Spleen (tissue), 11 donors: ENCODE data around the gene ZNF516. TPM values are rescaled to one million over a fixed set of nuclear protein-coding genes. Genes with fewer than 3 reads are reported as not detected.

Experiments
- DNase-seq: peaks from one replicate; pipeline ENCODE4 v3.0.0-alpha.2; 2020
- H3K27ac ChIP-seq, 8 donors: fragments of 200-600 bp; sonication (generic) in 7 of 8; 1 replicate in 4 of 8; 2 replicates in 4 of 8; pipeline versions ENCODE4 v1.5.0 to v1.8.0; 2016 to 2021; ENCODE audit warnings: inconsistent platforms in 4 of 8, mild to moderate bottlenecking in 4 of 8, moderate library complexity in 1 of 8
- H3K27me3 ChIP-seq, 7 donors: fragments of 200-600 bp; sonication (generic) in 6 of 7; replicated peaks in 1 of 7; 1 replicate in 4 of 7; 2 replicates in 3 of 7; pipeline versions ENCODE4 v1.5.0 to v1.8.0; 2016 to 2021; ENCODE audit warnings: inconsistent platforms in 3 of 7, mild to moderate bottlenecking in 1 of 7
- H3K36me3 ChIP-seq, 6 donors: fragments of 200-600 bp; sonication (generic) in 5 of 6; 1 replicate in 4 of 6; 2 replicates in 2 of 6; pipeline versions ENCODE4 v1.5.0 to v1.8.0; 2016 to 2021; ENCODE audit warnings: inconsistent platforms in 2 of 6
- H3K4me1 ChIP-seq, 6 donors: fragments of 200-600 bp; sonication (generic) in 5 of 6; 1 replicate in 3 of 6; 2 replicates in 3 of 6; pipeline versions ENCODE4 v1.5.0 to v1.8.0; 2016 to 2021; ENCODE audit warnings: inconsistent platforms in 3 of 6
- H3K4me3 ChIP-seq, 8 donors: fragments of 200-600 bp; sonication (generic) in 7 of 8; 1 replicate in 4 of 8; 2 replicates in 4 of 8; pipeline versions ENCODE4 v1.5.0 to v1.8.0; 2016 to 2021; ENCODE audit warnings: inconsistent platforms in 4 of 8, mild to moderate bottlenecking in 4 of 8, moderate library complexity in 2 of 8
- H3K9me3 ChIP-seq, 8 donors: fragments of 200-600 bp; sonication (generic) in 7 of 8; 1 replicate in 4 of 8; 2 replicates in 4 of 8; pipeline versions ENCODE4 v1.5.0 to v1.8.0; 2016 to 2021; ENCODE audit warnings: inconsistent platforms in 4 of 8
- POLR2A ChIP-seq, 3 donors: fragments of 450-650 bp; IDR thresholded peaks; one replicate each; pipeline ENCODE4 v1.5.1; 2017; ENCODE audit warnings: antibody characterized with exemption in 3 of 3, mild to moderate bottlenecking in 1 of 3
- POLR2AphosphoS5 ChIP-seq, 3 donors: sonication (generic); formaldehyde crosslinking; IDR thresholded peaks; one replicate each; pipeline ENCODE4 v1.5.1; 2017; ENCODE audit warnings: antibody characterized with exemption in 3 of 3
- WGBS, 5 donors: extraction: QIAGEN DNeasy Blood & Tissue Kit in 3 of 5; methylation state at CpG; one replicate each; pipeline versions ENCODE4 v1.1.5 to v1.1.7; 2013 to 2018; 5-methylcytosine and 5-hydroxymethylcytosine counted together
- intact Hi-C: fragments of 100-400 bp; cut with DNase I; formaldehyde crosslinking; loops from one replicate; pipeline ENCODE4 v1.15.0; 2023; ENCODE audit warnings: low total_unique reads
- polyA plus RNA-seq, 3 donors: library from polyadenylated mRNA; stranded (reverse); fragments of 200-250 nt; gene quantifications; one replicate each; pipeline ENCODE4 v1.2.1, GENCODE V29; 2013
- total RNA-seq, 7 donors: library from RNA; depleted of rRNA in 3 of 7; stranded (reverse); fragments of >200 nt in 3 of 7; fragmentation: NEBNext Ultra II Directional in 4 of 7; extraction: Animal tissue kit (Norgen Biotek cat#: 25700) in 4 of 7; gene quantifications; one replicate each; pipeline versions ENCODE4 v1.1.0 to v1.2.1, GENCODE V29; 2016 to 2021
- TF ChIP-seq, protein P1 (sequence below), 11 experiments: fragments of 200-600 bp in 7 of 11; fragments of 450-650 bp in 4 of 11; sonication (generic) in 4 of 11; IDR thresholded peaks in 8 of 11; conservative IDR thresholded peaks in 3 of 11; 1 replicate in 7 of 11; 2 replicates in 4 of 11; pipeline versions ENCODE4 v1.4.0 to v1.8.0; 2016 to 2021; ENCODE audit warnings: antibody characterized with exemption in 11 of 11, inconsistent platforms in 4 of 11, mild to moderate bottlenecking in 1 of 11
- donor health status: healthy with polysubstance abuse.
- donor health status: DM: no; HTN: no; CAD: no; lungs with moderate emphysema.
- donor health status: DM: no; HTN: no; CAD: no.
- donor health status: Bipolar disorder and iron deficiency.
- donor health status: healthy.
- donor health status: DM: no; HTN: no; CAD: no.
- donor health status: DM: yes; HTN: yes; CAD: no.

The ZNF516 gene
- total and polyA plus RNA-seq, 10 donors: 4.5 to 58.4 (median 40.0) TPM

DNA sequence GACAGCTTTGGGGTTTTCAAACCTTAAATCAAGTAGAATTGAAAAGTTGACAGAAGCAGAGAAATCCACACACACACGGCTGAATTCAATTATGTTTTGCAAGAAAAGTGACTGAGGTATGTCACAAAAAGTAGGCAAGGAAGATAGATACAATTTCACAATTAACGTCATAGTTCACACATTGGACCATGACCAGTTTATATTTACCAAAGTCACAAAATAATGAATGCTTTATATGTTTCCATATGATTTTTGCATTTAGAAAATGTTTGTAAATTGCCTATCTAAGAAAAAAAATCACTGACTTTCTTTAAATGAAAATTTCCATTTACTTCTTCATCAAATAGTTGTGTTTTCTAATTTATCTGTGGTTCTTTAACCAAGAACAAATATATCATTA is 29.4 kb upstream of the ZNF516 start:
- TF ChIP-seq POLR2AphosphoS5 (IDR thresholded peaks at IDR 0.05) (no peak), POLR2A (IDR thresholded peaks at IDR 0.05) (no peak)
- TF ChIP-seq, protein P1, sequence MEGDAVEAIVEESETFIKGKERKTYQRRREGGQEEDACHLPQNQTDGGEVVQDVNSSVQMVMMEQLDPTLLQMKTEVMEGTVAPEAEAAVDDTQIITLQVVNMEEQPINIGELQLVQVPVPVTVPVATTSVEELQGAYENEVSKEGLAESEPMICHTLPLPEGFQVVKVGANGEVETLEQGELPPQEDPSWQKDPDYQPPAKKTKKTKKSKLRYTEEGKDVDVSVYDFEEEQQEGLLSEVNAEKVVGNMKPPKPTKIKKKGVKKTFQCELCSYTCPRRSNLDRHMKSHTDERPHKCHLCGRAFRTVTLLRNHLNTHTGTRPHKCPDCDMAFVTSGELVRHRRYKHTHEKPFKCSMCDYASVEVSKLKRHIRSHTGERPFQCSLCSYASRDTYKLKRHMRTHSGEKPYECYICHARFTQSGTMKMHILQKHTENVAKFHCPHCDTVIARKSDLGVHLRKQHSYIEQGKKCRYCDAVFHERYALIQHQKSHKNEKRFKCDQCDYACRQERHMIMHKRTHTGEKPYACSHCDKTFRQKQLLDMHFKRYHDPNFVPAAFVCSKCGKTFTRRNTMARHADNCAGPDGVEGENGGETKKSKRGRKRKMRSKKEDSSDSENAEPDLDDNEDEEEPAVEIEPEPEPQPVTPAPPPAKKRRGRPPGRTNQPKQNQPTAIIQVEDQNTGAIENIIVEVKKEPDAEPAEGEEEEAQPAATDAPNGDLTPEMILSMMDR (IDR thresholded peaks at IDR 0.05 in 8 of 11, conservative IDR thresholded peaks at IDR 0.05 in 3 of 11): no peak
- no peaks in the 10 kb centered on the region for H3K36me3 ChIP-seq
- peaks cover 0 to 39% (median 7%) of the 10 kb centered on the region in 7 donors for H3K27me3 ChIP-seq
- peaks cover 0 to 23% (median 9%) of the 10 kb centered on the region in 6 donors for H3K4me1 ChIP-seq
- no peaks in the 10 kb centered on the region for H3K9me3 ChIP-seq
- H3K4me3 ChIP-seq: no peak overlapping the region
- 51 to 92% (median 76%) methylated on average over 2 of the region's 2 CpGs for WGBS, 5 donors
- intact Hi-C loops: loop anchor here (2.0 kb wide), 1 partner anchor 16 kb away; no protein-coding TSS in a partner anchor
- DNase-seq: no peak
- peak overlapping the region in 1 of 8 donors; percentile 69 for H3K27ac ChIP-seq

DNA sequence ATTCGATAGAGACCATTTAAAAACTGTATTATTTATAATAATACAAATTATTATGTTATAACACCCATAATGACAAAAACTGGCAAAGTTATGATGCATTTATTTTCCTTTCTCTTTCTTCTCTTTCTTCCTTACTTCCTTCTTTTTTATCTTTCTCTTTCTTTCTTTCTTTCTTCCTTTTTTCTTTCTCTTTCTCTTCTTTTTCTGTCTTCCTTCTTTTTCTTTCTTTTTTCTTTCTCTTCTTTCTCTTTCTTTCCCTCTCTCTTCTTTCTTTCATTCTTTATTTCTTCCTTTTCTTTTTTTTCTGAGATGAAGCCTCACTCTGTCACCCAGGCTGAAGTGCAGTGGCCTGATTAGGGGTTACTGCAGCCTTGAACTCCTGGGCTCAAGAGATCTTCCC is 27.5 kb upstream of the ZNF516 start:
- intact Hi-C loops: no loop called here
- no peaks in the 10 kb centered on the region for H3K9me3 ChIP-seq
- peaks cover 0 to 28% (median 9%) of the 10 kb centered on the region in 6 donors for H3K4me1 ChIP-seq
- peaks cover 0 to 38% (median 4%) of the 10 kb centered on the region in 7 donors for H3K27me3 ChIP-seq
- TF ChIP-seq POLR2AphosphoS5 (IDR thresholded peaks at IDR 0.05): no peak
- no peak for TF ChIP-seq POLR2A (IDR thresholded peaks at IDR 0.05)
- no peak overlapping the region for H3K27ac ChIP-seq
- 83 to 100% (median 92%) methylated on average over 1 of the region's 1 CpG for WGBS, 5 donors
- H3K4me3 ChIP-seq: no peak overlapping the region
- H3K36me3 ChIP-seq: no peaks in the 10 kb centered on the region
- no peak for DNase-seq

DNA sequence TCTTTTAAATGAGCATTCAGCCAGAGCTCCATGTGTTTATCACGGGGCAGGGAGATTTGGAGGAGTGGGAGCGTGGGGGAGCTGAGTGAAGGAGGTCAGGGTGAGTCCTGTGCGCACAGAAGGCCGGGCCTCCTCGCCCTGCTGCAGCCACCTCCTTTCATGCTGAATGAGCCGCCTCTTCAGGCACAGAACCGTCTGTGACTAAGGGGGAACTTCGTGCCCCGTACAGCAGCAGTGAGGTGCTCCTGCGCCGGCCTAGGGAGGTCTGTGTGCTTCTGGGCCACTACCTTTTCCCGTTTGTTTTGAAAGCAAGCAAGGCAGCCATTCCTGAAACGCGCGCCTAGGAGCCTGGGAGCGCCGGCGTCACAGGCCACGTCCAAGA is 27.1 kb upstream of the ZNF516 start:
- Histone ChIP-seq H3K27ac (no peak overlapping the region), H3K27me3 (peaks cover 0 to 38% (median 4%) of the 10 kb centered on the region in 7 donors), H3K4me1 (peaks cover 0 to 31% (median 9%) of the 10 kb centered on the region in 6 donors), H3K4me3 (no peak overlapping the region), H3K9me3 (no peaks in the 10 kb centered on the region), H3K36me3 (no peaks in the 10 kb centered on the region)
- 84 to 90% (median 87%) methylated on average over 19 of the region's 19 CpGs for WGBS, 5 donors
- TF ChIP-seq POLR2AphosphoS5 (IDR thresholded peaks at IDR 0.05): no peak
- TF ChIP-seq, protein P1 (IDR thresholded peaks at IDR 0.05 in 8 of 11, conservative IDR thresholded peaks at IDR 0.05 in 3 of 11): no peak
- TF ChIP-seq POLR2A (IDR thresholded peaks at IDR 0.05): no peak
- DNase-seq: peak; percentile 59
- intact Hi-C loops: no loop called here

DNA sequence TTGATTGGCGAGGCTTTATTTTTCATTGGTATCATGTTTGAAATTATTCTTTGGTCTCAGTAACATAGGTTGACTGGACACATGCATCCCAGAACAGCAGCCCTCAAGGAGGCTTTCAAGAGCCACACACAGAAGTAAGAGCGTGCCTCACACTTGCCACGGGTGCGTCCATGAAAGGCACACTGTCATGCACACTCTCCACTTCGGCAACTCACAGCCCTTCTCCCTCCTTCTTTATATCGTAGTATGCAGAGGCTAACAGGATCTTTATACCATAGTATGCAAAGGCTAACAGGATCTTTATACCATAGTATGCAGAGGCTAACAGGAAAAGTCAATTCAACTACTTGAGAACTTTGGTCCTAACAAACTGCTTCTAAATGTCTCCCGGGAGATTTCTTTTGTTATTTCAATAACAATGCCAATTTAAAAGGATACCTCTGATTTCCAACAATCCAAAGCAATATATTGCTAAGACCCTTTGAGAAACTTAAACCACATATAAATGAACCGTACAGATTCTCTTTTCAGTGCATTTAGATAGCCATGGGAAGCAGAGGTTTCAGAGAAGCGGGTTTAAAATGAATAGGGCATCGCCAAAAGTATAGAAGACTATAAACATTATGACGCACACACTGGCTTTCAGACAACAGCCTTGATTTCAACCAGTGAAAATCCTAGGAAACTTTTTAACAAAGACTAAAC is 26.5 kb upstream of the ZNF516 start:
- intact Hi-C loops: no loop called here
- WGBS, 5 donors: 77 to 89% (median 87%) methylated on average over 11 of the region's 11 CpGs
- H3K27ac ChIP-seq: no peak overlapping the region
- no peak for DNase-seq
- H3K4me3 ChIP-seq: no peak overlapping the region
- TF ChIP-seq, protein P1 (IDR thresholded peaks at IDR 0.05 in 8 of 11, conservative IDR thresholded peaks at IDR 0.05 in 3 of 11): no peak
- TF ChIP-seq POLR2A (IDR thresholded peaks at IDR 0.05) (no peak), POLR2AphosphoS5 (IDR thresholded peaks at IDR 0.05) (no peak)
- peaks cover 0 to 31% (median 9%) of the 10 kb centered on the region in 6 donors for H3K4me1 ChIP-seq
- no peaks in the 10 kb centered on the region for H3K9me3 ChIP-seq
- peaks cover 0 to 36% (median 4%) of the 10 kb centered on the region in 7 donors for H3K27me3 ChIP-seq
- H3K36me3 ChIP-seq: no peaks in the 10 kb centered on the region
